NCI-H1694 treated with DMSO at 0.1 percent for 48 hours (cell line): ENCODE results near the gene APOE.

ENCODE experiments used
- DNase-seq: peaks from one replicate; lab custom pipeline; 2025; lab: John Stamatoyannopoulos, UW

Gene APOE

GRCh38 chr19:44954649-44955504 lies 49.3 kb downstream of the APOE start, which contains the start of gene CLPTM1:
Gene CLPTM1, plus strand, starts transcription at chr19:44955380. Its CDS starts 16 bp downstream, at chr19:44955396.
- DNase-seq, result peak; percentile 97

DNA sequence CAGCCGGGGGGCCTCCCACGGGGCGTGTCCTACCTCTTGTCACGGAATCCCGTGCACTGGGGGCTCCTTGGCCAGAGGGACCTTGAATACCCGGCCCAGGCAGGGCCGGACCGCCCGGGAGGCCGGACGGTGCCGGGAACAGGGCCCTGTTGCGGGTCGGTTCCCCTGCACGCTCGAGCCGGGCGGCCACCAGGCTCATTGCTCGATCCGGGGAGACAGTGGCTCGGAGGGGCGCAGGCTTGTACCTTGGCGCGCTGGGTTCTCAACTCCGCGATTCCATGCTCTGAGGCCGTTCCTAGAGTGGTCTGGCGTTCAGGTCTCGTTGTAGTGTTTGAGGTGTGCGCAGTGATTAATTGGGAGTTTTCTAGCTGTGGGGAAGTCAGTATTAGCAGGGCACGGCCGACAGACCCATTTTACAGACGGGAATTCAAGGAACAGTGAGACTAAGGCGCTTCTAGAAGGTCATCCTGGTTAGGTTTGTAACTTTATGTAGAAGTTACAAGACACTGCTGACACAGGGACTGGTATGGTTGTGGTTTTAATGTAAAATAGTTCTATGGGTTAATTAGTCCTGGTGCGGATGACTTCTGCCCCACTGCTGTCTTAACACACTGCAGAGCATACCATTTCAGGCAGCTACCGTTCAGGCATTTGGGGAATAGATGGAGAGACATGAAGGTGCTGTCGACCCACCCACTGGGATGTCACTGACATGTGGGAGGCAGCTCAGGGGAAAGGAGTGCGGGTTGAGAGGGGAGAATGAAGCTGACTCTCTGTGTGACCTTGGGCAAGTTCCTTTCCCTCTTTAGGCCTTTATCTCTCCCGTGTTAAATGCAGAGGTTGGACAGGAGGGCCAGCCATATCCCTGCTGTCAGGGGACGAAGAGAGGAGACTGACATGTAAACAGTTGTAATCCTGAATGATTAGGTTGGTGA lies 50.2 kb downstream of the APOE start:
- DNase-seq, result no peak

DNA sequence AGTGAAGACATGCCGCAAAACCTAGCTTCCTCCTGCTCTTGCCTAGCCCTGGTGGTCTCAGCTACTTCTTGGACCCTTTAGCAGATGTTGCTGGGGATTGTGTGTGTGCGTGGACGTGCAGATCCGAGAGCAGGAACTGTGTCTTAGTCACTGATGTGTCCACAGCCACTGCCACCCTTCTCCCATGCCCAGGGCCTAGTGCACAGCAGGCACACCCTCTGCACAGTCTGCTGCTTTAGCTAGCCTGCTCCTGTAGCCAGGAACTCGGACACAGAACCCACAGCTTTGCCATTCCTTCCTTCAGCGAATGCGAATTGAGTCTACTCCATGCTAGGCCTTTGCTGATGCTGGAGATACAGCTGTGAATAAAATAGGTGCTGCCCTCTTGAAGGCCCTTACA lies 51.9 kb downstream of the APOE start:
- no peak for DNase-seq

DNA sequence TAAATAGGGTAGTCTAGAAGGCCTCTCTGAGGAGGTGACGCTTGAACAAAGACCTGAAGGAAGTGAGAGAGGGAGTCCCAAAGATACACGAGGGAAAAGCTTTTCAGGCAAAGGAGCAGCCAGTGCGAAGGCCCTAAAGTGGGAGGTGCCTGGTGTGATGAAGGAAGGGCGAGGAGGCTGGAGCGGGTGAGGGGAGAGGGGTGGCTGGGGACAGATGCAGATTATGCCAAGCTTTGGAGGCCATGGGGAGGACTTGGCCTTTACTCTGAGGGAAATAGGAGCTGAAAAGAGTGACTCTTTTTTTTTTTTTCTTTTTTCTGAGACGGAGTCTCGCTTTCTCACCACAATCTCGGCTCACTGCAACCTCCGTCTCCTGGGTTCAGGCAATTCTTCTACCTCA lies 52.5 kb downstream of the APOE start:
- no peak for DNase-seq
